HEK293 (cell line): Measurements from ENCODE around the gene TRIM44.

Source experiments
- CTCF ChIA-PET: fragments of 350-600 bp; formaldehyde crosslinking; extraction: SDS; loops from one replicate; lab custom pipeline; 2021; ENCODE audit warnings: antibody characterized with exemption; lab: Yijun Ruan, JAX
- POLR2A ChIA-PET: fragments of 300-600 bp; formaldehyde crosslinking; extraction: SDS; loops from one replicate; lab custom pipeline; 2020; ENCODE audit warnings: antibody characterized with exemption, inconsistent platforms; lab: Yijun Ruan, JAX
- H3K27ac ChIP-seq: fragments of 200-500 bp; sonication (Bioruptor generic); 2 replicates; pipeline ENCODE4 v1.5.1; 2014; ENCODE audit warnings: low read depth, low read length, control low read depth, inconsistent platforms; ENCODE audit errors: extremely low read depth
- H3K36me3 ChIP-seq, 2 experiments: fragments of 200-500 bp in 1 of 2; sonication (Bioruptor generic) in 1 of 2; 1 replicate in 1 of 2; 2 replicates in 1 of 2; pipeline ENCODE4 v1.5.1; 2014 to 2017; ENCODE audit warnings: inconsistent platforms in 2 of 2, low read length in 2 of 2; ENCODE audit not compliant: control insufficient read depth in 2 of 2, insufficient read depth in 1 of 2
- H3K4me1 ChIP-seq: fragments of 200-500 bp; sonication (Bioruptor generic); 2 replicates; pipeline ENCODE4 v1.5.1; 2014; ENCODE audit warnings: mild to moderate bottlenecking, low read length, inconsistent platforms; ENCODE audit not compliant: control insufficient read depth, insufficient read depth
- H3K4me3 ChIP-seq: 2 replicates; pipeline ENCODE4 v1.5.1; 2011; ENCODE audit warnings: low read depth, mild to moderate bottlenecking, control low read depth, low read length, moderate library complexity
- H3K9me3 ChIP-seq: fragments of 200-500 bp; sonication (Bioruptor generic); 2 replicates; pipeline ENCODE4 v1.5.1; 2014; ENCODE audit warnings: low read depth, low read length, inconsistent platforms; ENCODE audit not compliant: control insufficient read depth, insufficient read depth
- HIC1 ChIP-seq: fragments of 450-650 bp; formaldehyde crosslinking; IDR thresholded peaks from 2 replicates; pipeline ENCODE4 v1.5.1; 2016; ENCODE audit warnings: missing biosample characterization, missing genetic modification characterization
- HOXA7 ChIP-seq: sonication (generic); formaldehyde crosslinking; IDR thresholded peaks from 2 replicates; pipeline ENCODE4 v1.8.1; 2022; ENCODE audit warnings: missing genetic modification reagents, borderline replicate concordance
- KLF17 ChIP-seq: fragments of 450-650 bp; formaldehyde crosslinking; IDR thresholded peaks from 2 replicates; pipeline ENCODE4 v1.5.1; 2016; ENCODE audit warnings: missing biosample characterization, missing genetic modification characterization
- SCRT1 ChIP-seq: fragments of 450-650 bp; formaldehyde crosslinking; IDR thresholded peaks from 2 replicates; pipeline ENCODE4 v1.5.1; 2016; ENCODE audit warnings: missing biosample characterization, missing genetic modification characterization, borderline replicate concordance
- SCRT2 ChIP-seq: fragments of 450-650 bp; formaldehyde crosslinking; IDR thresholded peaks from 2 replicates; pipeline ENCODE4 v1.5.1; 2016; ENCODE audit warnings: missing biosample characterization, missing genetic modification characterization
- ZBTB26 ChIP-seq: fragments of 450-650 bp; formaldehyde crosslinking; optimal IDR thresholded peaks from 2 replicates; pipeline ENCODE3; 2016; ENCODE audit warnings: missing biosample characterization, mild to moderate bottlenecking, missing genetic modification characterization
- ZNF18 ChIP-seq: fragments of 450-650 bp; formaldehyde crosslinking; IDR thresholded peaks from 2 replicates; pipeline ENCODE4 v1.5.1; 2016; ENCODE audit warnings: missing biosample characterization, missing genetic modification characterization
- ZNF23 ChIP-seq: fragments of 450-650 bp; formaldehyde crosslinking; IDR thresholded peaks from 2 replicates; pipeline ENCODE4 v1.5.1; 2016; ENCODE audit warnings: missing biosample characterization, missing genetic modification characterization, borderline replicate concordance
- ZNF341 ChIP-seq: fragments of 450-650 bp; formaldehyde crosslinking; IDR thresholded peaks from 2 replicates; pipeline ENCODE4; 2016; ENCODE audit warnings: low read depth, missing biosample characterization, missing genetic modification characterization
- ZNF423 ChIP-seq: fragments of 450-650 bp; formaldehyde crosslinking; IDR thresholded peaks from 2 replicates; pipeline ENCODE4 v1.5.1; 2016; ENCODE audit warnings: missing biosample characterization, missing genetic modification characterization
- ZNF449 ChIP-seq: fragments of 450-650 bp; formaldehyde crosslinking; IDR thresholded peaks from 2 replicates; pipeline ENCODE4 v1.5.1; 2017; ENCODE audit warnings: missing biosample characterization, mild to moderate bottlenecking, missing genetic modification characterization, moderate library complexity
- ZNF548 ChIP-seq: fragments of 450-650 bp; formaldehyde crosslinking; IDR thresholded peaks from 2 replicates; pipeline ENCODE4 v1.5.1; 2016; ENCODE audit warnings: missing biosample characterization, missing genetic modification characterization
- ZNF558 ChIP-seq: fragments of 450-650 bp; formaldehyde crosslinking; IDR thresholded peaks from 2 replicates; pipeline ENCODE4 v1.5.1; 2016; ENCODE audit warnings: missing biosample characterization, missing genetic modification characterization
- ZNF561 ChIP-seq: fragments of 450-650 bp; IDR thresholded peaks from 2 replicates; pipeline ENCODE4 v1.5.1; 2018; ENCODE audit warnings: missing biosample characterization, missing genetic modification characterization, borderline replicate concordance
- ZNF571 ChIP-seq: fragments of 450-650 bp; formaldehyde crosslinking; IDR thresholded peaks from 2 replicates; pipeline ENCODE4 v1.5.0; 2017; ENCODE audit warnings: missing biosample characterization, missing genetic modification characterization
- ZNF692 ChIP-seq: fragments of 450-650 bp; formaldehyde crosslinking; IDR thresholded peaks from 2 replicates; pipeline ENCODE4 v1.5.1; 2016; ENCODE audit warnings: missing biosample characterization, missing genetic modification characterization
- ZNF747 ChIP-seq: fragments of 450-650 bp; formaldehyde crosslinking; IDR thresholded peaks from 2 replicates; pipeline ENCODE4 v1.5.1; 2016; ENCODE audit warnings: missing biosample characterization, missing genetic modification characterization
- ZNF768 ChIP-seq: fragments of 450-650 bp; formaldehyde crosslinking; IDR thresholded peaks from 2 replicates; pipeline ENCODE4 v1.5.1; 2018; ENCODE audit warnings: missing biosample characterization, mild to moderate bottlenecking, missing genetic modification characterization
- ZSCAN16 ChIP-seq: fragments of 450-650 bp; formaldehyde crosslinking; IDR thresholded peaks from 2 replicates; pipeline ENCODE4 v1.5.1; 2016; ENCODE audit warnings: missing biosample characterization, missing genetic modification characterization

The TRIM44 gene

GRCh38 chr11:35672608-35673007 is 10.0 kb downstream of the TRIM44 start:
- H3K4me3 ChIP-seq = no peak overlapping the region
- no peaks in the 10 kb centered on the region for H3K9me3 ChIP-seq
- ChIA-PET POLR2A (no interaction called here), CTCF (interaction anchor here (0.6 kb wide), 1 partner anchor 683 kb away, joined by 3 read pairs; no protein-coding TSS in a partner anchor)
- no peak overlapping the region for H3K27ac ChIP-seq
- H3K36me3 ChIP-seq = peaks cover 0 to 5% of the 10 kb centered on the region in 2 experiments; a peak in 1 of 3 replicates
- H3K4me1 ChIP-seq = peaks cover 5% of the 10 kb centered on the region; the same call in 1 of the 2 replicates
- no peak for TF ChIP-seq KLF17 (tag by site-specific recombination)
- no peak for TF ChIP-seq HIC1 (tag by site-specific recombination)
- TF ChIP-seq ZNF23 = no peak
- TF ChIP-seq ZNF561 (tag by site-specific recombination) = no peak
- TF ChIP-seq ZNF18 = no peak
- TF ChIP-seq SCRT2 = no peak
- TF ChIP-seq SCRT1 = no peak
- no peak for TF ChIP-seq ZNF558
- TF ChIP-seq ZNF571 = no peak
- no peak for TF ChIP-seq ZNF768
- no peak for TF ChIP-seq ZSCAN16
- TF ChIP-seq ZNF747 (tag by site-specific recombination) = no peak
- TF ChIP-seq ZNF692 (tag by site-specific recombination) = no peak
- no peak for TF ChIP-seq ZNF548 (tag by site-specific recombination)
- TF ChIP-seq ZBTB26 = no peak
- no peak for TF ChIP-seq ZNF341 (tag by site-specific recombination)
- no peak for TF ChIP-seq ZNF449 (tag by site-specific recombination)
- TF ChIP-seq HOXA7 = no peak
- TF ChIP-seq ZNF423 (tag by site-specific recombination) = no peak
